ENCODE data around the gene ACBD3. TPM values are rescaled to one million over a fixed set of nuclear protein-coding genes. Genes with fewer than 3 reads are reported as not detected.

The ACBD3 gene
- total and polyA plus RNA-seq, 2 of the 8 experiments (the other 6 are each of a cell fraction or from before 2014, with no cell fraction given), result 8.4 to 29.4 TPM

- 0 out of 2 replicates have a peak, but pooled peaks have one; percentile 1 for TF ChIP-seq GABPA (IDR thresholded peaks at IDR 0.05; ENCODE audit: borderline replicate concordance, insufficient read depth, low read length)
- TF ChIP-seq EZH2 (IDR thresholded peaks at IDR 0.05; ENCODE audit: low read depth, low read length, severe bottlenecking), result no peak
- TF ChIP-seq RFX5 (IDR thresholded peaks at IDR 0.05; ENCODE audit: borderline replicate concordance, low read depth, low read length), result no peak
- no peak for TF ChIP-seq NRF1 (IDR thresholded peaks at IDR 0.05; ENCODE audit: low read depth, low read length)
- no peak for TF ChIP-seq GTF2F1 (IDR thresholded peaks at IDR 0.05; ENCODE audit: borderline replicate concordance, low read depth, low read length)
- TF ChIP-seq HDAC2 (IDR thresholded peaks at IDR 0.05; ENCODE audit: borderline replicate concordance in 1 of 2, low read depth in 2 of 2, low read length in 2 of 2), result no peak
- no peak for TF ChIP-seq E2F6 (IDR thresholded peaks at IDR 0.05)
- TF ChIP-seq JUND (IDR thresholded peaks at IDR 0.05; ENCODE audit: low read length), result no peak
- no peak for TF ChIP-seq SP4 (IDR thresholded peaks at IDR 0.05; ENCODE audit: low read length)
- TF ChIP-seq ATF2 (IDR thresholded peaks at IDR 0.05; ENCODE audit: low read length), result no peak
- peak; percentile 31 for TF ChIP-seq KDM4A (IDR thresholded peaks at IDR 0.05; ENCODE audit: low read depth, low read length, severe bottlenecking)
- 0 out of 2 replicates have a peak, but pooled peaks have one; percentile 2 for TF ChIP-seq MAX (IDR thresholded peaks at IDR 0.05)
- no peak for TF ChIP-seq KDM5A (IDR thresholded peaks at IDR 0.05; ENCODE audit: low read length)
- TF ChIP-seq POU5F1 (IDR thresholded peaks at IDR 0.05; ENCODE audit: low read depth, low read length), result no peak
- no peak for TF ChIP-seq SRF (IDR thresholded peaks at IDR 0.05; ENCODE audit: low read depth, low read length)
- TF ChIP-seq USF2 (IDR thresholded peaks at IDR 0.05; ENCODE audit: low read length), result no peak
Observed at GRCh38 chr1:226110249-226111097, 76.1 kb downstream of the ACBD3 start (continued).
